ENCODE data around the gene NT5DC2. TPM values are rescaled to one million over a fixed set of nuclear protein-coding genes. Genes with fewer than 3 reads are reported as not detected.

The NT5DC2 gene
- 25.6 and 30.9 TPM in 2 replicates for total RNA-seq

DNA sequence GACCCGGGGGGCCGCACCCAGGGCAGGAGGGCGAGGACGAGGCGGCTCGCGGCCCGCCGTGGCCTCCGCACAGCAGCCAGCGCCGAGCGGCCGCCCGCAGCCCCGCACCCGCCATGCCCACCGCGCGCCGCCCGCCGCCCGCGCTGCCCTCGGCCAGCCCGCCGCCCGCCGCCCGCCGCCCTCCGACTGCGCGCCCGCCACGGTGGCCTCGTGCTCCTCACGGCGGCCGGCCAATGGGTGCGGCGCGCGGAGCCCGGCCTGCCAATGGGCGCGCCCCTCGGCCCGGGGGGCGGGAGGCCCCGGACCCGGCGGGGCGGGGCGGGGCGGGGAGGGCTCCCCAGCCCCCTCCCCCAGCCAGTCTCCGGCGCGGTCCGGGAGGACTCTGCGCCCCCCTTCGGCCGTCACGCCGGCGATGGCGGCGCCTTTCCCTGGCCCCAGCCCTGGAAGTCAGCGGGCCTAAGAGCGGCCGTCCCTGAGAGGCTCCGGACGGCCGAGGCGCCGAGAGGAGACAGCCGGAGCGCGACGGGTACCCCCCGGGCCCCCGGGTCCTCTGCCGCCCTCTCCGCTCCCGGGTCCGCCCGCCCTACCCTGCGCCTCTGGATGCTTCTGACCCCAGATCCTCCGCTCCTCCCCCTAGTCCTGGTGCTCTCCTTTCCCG, at the start of gene NT5DC2:
NT5DC2 (minus strand) TSS at position 235 of the 658 bp plus-strand sequence; CDS start at position 115, 120 bp downstream.

DNA sequence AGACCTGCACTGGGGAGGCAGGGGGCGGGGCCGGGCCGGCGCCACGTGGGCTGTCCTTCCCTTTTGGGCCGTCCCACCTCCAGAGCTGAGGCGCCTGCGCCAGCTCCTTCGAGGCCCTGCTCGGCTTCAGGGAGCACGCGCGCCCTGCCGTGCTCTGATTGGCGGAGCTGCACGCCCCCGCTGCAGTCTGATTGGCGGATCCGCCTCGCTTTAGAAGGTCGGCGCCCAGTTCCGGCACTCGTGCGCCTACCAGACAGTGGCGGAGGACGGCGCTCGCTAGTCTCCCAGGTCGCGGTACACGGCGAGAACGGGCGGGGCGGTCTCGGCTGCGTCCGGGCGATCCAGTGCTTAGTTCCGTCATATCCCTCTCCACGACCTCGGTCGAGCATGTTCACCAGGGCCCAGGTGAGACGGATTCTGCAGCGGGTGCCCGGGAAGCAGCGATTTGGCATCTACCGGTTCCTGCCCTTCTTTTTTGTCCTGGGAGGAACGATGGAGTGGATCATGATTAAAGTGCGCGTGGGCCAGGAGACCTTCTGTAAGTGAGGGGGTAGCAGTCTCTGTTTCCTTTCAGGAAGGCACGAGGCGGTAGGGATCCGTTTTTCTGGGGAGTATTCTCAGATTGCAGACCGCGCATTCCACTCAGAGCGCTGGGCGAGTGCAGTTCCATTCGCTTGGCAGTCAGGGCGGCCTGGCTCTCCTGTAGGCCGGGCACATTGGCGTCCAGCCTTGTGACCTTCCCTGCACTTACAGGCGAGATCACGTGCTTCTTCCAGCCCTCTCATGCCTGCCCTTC, 2.9 kb upstream of the NT5DC2 start, which contains the start of gene UQCC5:
UQCC5 (plus strand) TSS at position 237 of the 796 bp plus-strand sequence; CDS start at position 388, 151 bp downstream.

DNA sequence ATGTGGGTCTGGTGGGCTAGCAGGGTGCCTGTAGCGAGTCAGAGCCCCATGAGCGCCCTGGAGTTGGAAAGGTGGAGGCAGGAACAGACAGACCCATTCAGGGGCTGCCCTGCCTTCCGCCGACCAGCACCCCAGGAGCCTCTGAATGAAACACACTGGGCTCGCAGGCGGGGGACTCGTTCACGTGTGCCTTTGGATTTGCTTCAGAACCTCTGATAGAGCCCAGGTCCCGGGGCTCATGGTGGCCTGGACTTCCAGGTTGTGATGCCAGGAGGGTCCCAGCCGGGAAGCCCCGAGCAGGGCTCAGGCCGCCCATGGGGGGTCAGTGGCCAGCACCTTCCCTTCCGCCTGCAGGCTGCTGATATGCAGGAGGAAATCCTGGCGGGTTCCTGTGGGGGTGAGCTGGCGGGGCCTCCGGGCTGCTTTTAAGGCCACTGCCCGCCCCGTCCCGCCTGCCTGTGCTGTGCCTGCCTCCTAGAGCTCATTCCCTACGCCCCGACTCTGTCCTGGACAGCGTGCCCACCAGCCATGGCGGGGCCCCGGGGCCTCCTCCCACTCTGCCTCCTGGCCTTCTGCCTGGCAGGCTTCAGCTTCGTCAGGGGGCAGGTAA, 38.7 kb downstream of the NT5DC2 start, which contains the start of gene STAB1:
STAB1 (plus strand) TSS at position 453 of the 610 bp plus-strand sequence; CDS start at position 529, 76 bp downstream.

Other genes with a start within 250 kb of the NT5DC2 start
- 4.3 and 9.4 TPM in 2 replicates for gene GLYCTK, start 246.0 kb downstream of the NT5DC2 start, total RNA-seq
- 1.7 and 2.6 TPM in 2 replicates for gene DNAH1, start 217.5 kb downstream of the NT5DC2 start, total RNA-seq
- 54.3 and 66.2 TPM in 2 replicates for gene BAP1, start 123.8 kb downstream of the NT5DC2 start, total RNA-seq
- gene PHF7, start 123.2 kb downstream of the NT5DC2 start, total RNA-seq, result 3.0 and 3.6 TPM in 2 replicates
- under 0.01 TPM in 2 replicates for gene SEMA3G, start 88.8 kb downstream of the NT5DC2 start, total RNA-seq
- gene TNNC1, start 79.8 kb downstream of the NT5DC2 start, total RNA-seq, result 1.00 and 1.8 TPM in 2 replicates
- gene NISCH, start 78.3 kb downstream of the NT5DC2 start, total RNA-seq, result 53.8 and 76.9 TPM in 2 replicates
- gene STAB1, start 38.5 kb downstream of the NT5DC2 start, total RNA-seq, result 0.57 and 4.5 TPM in 2 replicates
- 5.4 and 11.8 TPM in 2 replicates for gene UQCC5, start 2.7 kb upstream of the NT5DC2 start, total RNA-seq
- 45.1 and 56.7 TPM in 2 replicates for gene PBRM1, start 152.1 kb upstream of the NT5DC2 start, total RNA-seq
- 95.0 and 122 TPM in 2 replicates for gene GNL3, start 152.2 kb upstream of the NT5DC2 start, total RNA-seq
- 104 and 141 TPM in 2 replicates for gene GLT8D1, start 171.9 kb upstream of the NT5DC2 start, total RNA-seq
- gene SPCS1, start 172.2 kb upstream of the NT5DC2 start, total RNA-seq, result 43.4 and 58.2 TPM in 2 replicates
- gene NEK4, start 237.1 kb upstream of the NT5DC2 start, total RNA-seq, result 24.3 and 27.8 TPM in 2 replicates
- 0.14 and 0.18 TPM in 2 replicates for gene ITIH1, start 243.7 kb upstream of the NT5DC2 start, total RNA-seq